Gastroesophageal sphincter (tissue), 3 donors: ENCODE data around the gene MYH10.

Source experiments
- POLR2A ChIP-seq, 2 donors: fragments of 450-650 bp; IDR thresholded peaks; one replicate each; pipeline ENCODE4 v1.6.1; 2017; ENCODE audit warnings: antibody characterized with exemption in 2 of 2, mild to moderate bottlenecking in 2 of 2, moderate library complexity in 1 of 2
- TF ChIP-seq, protein P1 (sequence below), 4 experiments: fragments of 200-600 bp in 2 of 4; fragments of 450-650 bp in 2 of 4; sonication (generic) in 1 of 4; IDR thresholded peaks; one replicate each; pipeline ENCODE4 v1.5.1; 2017 to 2019; ENCODE audit warnings: antibody characterized with exemption in 4 of 4, mild to moderate bottlenecking in 2 of 4, moderate library complexity in 2 of 4

GRCh38 chr17:8465759-8466158 is 164.8 kb downstream of the MYH10 start:
- no peak for TF ChIP-seq POLR2A (IDR thresholded peaks at IDR 0.05)
- TF ChIP-seq, protein P1, sequence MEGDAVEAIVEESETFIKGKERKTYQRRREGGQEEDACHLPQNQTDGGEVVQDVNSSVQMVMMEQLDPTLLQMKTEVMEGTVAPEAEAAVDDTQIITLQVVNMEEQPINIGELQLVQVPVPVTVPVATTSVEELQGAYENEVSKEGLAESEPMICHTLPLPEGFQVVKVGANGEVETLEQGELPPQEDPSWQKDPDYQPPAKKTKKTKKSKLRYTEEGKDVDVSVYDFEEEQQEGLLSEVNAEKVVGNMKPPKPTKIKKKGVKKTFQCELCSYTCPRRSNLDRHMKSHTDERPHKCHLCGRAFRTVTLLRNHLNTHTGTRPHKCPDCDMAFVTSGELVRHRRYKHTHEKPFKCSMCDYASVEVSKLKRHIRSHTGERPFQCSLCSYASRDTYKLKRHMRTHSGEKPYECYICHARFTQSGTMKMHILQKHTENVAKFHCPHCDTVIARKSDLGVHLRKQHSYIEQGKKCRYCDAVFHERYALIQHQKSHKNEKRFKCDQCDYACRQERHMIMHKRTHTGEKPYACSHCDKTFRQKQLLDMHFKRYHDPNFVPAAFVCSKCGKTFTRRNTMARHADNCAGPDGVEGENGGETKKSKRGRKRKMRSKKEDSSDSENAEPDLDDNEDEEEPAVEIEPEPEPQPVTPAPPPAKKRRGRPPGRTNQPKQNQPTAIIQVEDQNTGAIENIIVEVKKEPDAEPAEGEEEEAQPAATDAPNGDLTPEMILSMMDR (IDR thresholded peaks at IDR 0.05) = no peak
